Measurements from ENCODE around the gene SPOCK2.
"Not testable (repeated sequence)": the region's sequence is repeated elsewhere in the genome, so short reads cannot be mapped to it uniquely, and the experiment has no call there.

The SPOCK2 gene, protein sequence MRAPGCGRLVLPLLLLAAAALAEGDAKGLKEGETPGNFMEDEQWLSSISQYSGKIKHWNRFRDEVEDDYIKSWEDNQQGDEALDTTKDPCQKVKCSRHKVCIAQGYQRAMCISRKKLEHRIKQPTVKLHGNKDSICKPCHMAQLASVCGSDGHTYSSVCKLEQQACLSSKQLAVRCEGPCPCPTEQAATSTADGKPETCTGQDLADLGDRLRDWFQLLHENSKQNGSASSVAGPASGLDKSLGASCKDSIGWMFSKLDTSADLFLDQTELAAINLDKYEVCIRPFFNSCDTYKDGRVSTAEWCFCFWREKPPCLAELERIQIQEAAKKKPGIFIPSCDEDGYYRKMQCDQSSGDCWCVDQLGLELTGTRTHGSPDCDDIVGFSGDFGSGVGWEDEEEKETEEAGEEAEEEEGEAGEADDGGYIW

DNA sequence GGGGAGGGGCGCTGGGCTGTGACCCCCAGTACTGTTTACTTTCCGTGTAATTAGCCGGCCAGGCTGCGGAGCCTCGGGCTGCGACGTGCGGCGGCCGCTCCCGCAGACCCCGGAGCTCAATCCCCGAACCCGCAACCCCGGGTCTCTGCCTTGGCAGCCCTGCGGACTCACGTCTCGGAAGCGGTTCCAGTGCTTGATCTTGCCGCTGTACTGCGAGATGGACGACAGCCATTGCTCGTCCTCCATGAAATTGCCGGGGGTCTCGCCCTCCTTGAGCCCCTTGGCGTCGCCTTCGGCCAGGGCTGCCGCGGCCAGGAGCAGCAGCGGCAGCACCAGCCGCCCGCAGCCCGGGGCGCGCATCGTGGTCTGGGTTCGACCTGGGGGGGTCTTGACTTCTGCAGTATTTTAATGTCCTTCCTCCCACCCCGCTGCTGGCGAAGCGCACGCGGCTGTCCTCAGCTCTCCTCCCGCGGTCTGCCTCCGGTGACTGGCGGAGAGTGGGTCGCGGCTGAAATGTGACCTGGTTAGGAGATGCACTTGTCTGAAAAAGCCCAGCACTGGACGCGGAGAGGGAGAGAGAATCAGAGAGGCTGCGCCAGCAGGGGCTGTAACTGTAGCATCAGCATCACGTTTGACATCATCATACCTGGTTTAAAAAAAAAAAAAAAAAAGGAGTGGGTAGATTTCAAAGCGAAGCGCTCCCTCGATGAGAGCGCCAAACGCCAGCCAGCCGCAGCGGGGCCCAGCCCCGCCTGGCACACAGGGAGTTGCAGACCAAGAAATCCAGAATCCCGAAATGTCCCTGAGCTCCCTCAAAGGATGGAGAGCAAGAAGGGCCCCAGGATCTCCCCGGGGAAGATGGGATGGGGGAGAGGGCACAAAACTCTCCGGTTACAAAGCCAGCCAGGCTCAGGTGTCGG is at the start of gene SPOCK2:
SPOCK2 (minus strand) TSS at position 583 of the 920 bp plus-strand sequence; CDS start at position 360, 223 bp downstream.
- no peak within 1 kb of the TSS for H3K9ac ChIP-seq (ENCODE audit: insufficient read length)
- TF ChIP-seq POLR2AphosphoS5 (IDR thresholded peaks at IDR 0.05; ENCODE audit: borderline replicate concordance, low read depth, low read length), result no peak
- no peak for TF ChIP-seq EZH2 (IDR thresholded peaks at IDR 0.05)
- TF ChIP-seq FOXP2 (optimal IDR thresholded peaks at IDR 0.05; ENCODE audit: control extremely low read depth, extremely low read length, insufficient read depth), result no peak
- H3K27ac ChIP-seq, result no peak within 1 kb of the TSS
- no peaks in the 10 kb centered on the region for H3K36me3 ChIP-seq (ENCODE audit: insufficient read depth, low read length)
- no peak within 1 kb of the TSS for H3K4me3 ChIP-seq
- H3K9me3 ChIP-seq (ENCODE audit: low read depth, low read length), result no peaks in the 10 kb centered on the region
- no peak for DNase-seq (ENCODE audit: low read depth, low spot score)

DNA sequence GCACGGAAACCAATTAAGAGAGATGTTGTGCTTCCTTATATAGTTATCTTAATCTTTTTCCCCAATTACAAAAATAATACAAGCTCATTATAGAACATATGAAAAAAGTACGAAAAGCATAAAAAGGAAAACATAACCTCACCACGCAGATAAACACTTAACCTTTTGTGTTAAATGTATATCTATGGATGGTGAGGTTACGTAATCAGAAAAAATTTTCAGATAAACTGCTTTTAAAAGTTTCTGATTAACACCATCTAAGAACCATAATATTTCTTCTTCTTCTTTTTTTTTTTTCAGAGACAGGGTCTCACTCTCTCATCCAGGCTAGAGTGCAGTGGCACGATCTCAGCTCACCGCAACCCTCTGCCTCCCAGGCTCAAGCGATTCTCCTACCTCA is 49.2 kb upstream of the SPOCK2 start:
- H3K9me3 ChIP-seq (ENCODE audit: low read depth, low read length), result no peaks in the 10 kb centered on the region
- TF ChIP-seq POLR2AphosphoS5 (IDR thresholded peaks at IDR 0.05; ENCODE audit: borderline replicate concordance, low read depth, low read length) (no peak), EZH2 (IDR thresholded peaks at IDR 0.05) (no peak), FOXP2 (optimal IDR thresholded peaks at IDR 0.05; ENCODE audit: control extremely low read depth, extremely low read length, insufficient read depth) (no peak)
- no peak for DNase-seq (ENCODE audit: low read depth, low spot score)
- H3K36me3 ChIP-seq (ENCODE audit: insufficient read depth, low read length), result no peaks in the 10 kb centered on the region
- H3K9ac ChIP-seq (ENCODE audit: insufficient read length), result no peak overlapping the region
- no peak overlapping the region for H3K4me3 ChIP-seq
- H3K27ac ChIP-seq, result no peak overlapping the region

DNA sequence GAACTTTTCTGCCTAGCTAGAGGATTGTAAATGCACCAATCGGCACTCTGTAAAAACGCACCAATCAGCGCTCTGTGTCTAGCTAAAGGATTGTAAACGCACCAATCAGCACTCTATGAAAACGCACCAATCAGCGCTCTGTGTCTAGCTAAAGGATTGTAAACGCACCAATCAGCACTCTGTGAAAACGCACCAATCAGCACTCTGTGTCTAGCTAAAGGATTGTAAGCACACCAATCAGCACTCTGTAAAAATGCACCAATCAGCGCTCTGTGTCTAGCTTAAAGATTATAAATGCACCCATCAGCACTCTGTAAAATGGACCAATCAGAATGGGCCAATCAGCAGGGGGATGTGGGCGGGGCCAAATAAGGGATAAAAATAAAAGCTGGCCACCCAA is 47.9 kb upstream of the SPOCK2 start:
- H3K4me3 ChIP-seq; H3K27ac ChIP-seq; H3K36me3 ChIP-seq (ENCODE audit: insufficient read depth, low read length); DNase-seq (ENCODE audit: low read depth, low spot score); H3K9me3 ChIP-seq (ENCODE audit: low read depth, low read length); H3K9ac ChIP-seq (ENCODE audit: insufficient read length): not testable (repeated sequence)

DNA sequence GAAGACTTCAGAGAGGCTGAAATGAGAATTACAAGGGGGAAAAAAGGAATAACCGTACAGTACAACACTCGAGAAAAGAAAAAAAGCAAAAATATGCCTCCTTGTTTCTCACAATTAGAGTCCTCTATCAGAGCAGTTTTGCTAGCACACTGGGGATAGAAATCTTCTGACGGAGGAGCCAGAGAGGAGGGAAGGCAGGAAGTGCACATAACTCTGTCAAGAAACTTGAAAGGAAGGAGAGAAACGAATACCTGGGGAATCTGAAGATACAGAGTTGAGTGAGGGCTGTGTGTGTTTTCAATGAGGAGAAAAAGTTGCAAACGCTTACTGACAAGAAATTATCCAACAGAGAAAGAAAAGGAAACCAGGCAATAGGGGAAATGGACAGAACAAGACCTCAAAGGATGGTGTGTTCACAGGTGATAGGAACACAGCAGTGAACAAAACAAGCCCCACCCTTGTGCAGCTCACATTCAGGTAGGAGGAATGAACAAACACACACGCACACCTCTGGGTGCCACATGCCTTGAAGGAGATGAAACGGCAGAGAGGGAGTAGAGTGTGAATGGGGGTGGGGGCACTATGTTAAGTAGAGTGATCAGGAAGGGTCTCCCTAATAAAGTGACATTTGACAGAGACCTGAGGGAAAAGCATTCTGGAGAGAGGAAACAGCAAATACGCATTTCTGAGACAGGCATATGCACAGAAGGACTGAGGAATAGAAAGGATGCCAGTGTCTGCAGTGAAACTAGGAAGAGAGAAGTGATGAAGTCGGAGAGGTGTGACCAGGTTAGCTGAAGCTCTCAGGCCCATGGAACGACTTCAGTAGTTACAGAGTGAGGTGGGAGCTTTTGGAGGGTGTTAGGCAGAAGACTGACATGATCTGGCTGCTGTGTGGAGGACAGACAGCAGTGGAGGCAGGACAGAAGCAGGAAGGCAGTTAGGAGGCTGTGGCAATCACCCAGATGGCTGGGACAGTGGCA is 46.7 kb upstream of the SPOCK2 start:
- no peaks in the 10 kb centered on the region for H3K9me3 ChIP-seq (ENCODE audit: low read depth, low read length)
- no peak overlapping the region for H3K9ac ChIP-seq (ENCODE audit: insufficient read length)
- H3K4me3 ChIP-seq, result no peak overlapping the region
- TF ChIP-seq EZH2 (IDR thresholded peaks at IDR 0.05), result no peak
- no peak for TF ChIP-seq POLR2AphosphoS5 (IDR thresholded peaks at IDR 0.05; ENCODE audit: borderline replicate concordance, low read depth, low read length)
- TF ChIP-seq FOXP2 (optimal IDR thresholded peaks at IDR 0.05; ENCODE audit: control extremely low read depth, extremely low read length, insufficient read depth), result no peak
- DNase-seq (ENCODE audit: low read depth, low spot score), result no peak
- no peak overlapping the region for H3K27ac ChIP-seq
- no peaks in the 10 kb centered on the region for H3K36me3 ChIP-seq (ENCODE audit: insufficient read depth, low read length)

DNA sequence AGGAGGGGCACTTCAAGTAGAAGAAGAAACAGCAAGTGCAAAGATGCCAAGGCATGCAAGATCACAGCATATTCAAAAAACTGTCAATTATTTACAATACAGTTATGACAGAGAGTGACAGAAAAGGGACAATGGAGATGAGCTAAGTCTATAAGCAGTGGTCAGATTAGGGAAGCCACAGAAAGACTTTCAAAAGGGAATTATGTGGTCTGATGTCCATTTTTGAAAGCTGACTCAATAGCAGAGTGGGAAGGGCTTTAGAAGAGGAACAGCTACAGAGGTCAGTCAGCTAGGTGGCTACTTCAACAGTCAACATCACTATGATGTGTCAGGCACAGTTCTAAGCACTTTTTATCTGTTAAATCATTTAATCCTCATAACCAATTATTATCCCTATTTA is 45.2 kb upstream of the SPOCK2 start:
- no peak overlapping the region for H3K27ac ChIP-seq
- DNase-seq (ENCODE audit: low read depth, low spot score), result no peak
- no peak overlapping the region for H3K4me3 ChIP-seq
- no peak overlapping the region for H3K9ac ChIP-seq (ENCODE audit: insufficient read length)
- no peak for TF ChIP-seq FOXP2 (optimal IDR thresholded peaks at IDR 0.05; ENCODE audit: control extremely low read depth, extremely low read length, insufficient read depth)
- no peak for TF ChIP-seq EZH2 (IDR thresholded peaks at IDR 0.05)
- no peak for TF ChIP-seq POLR2AphosphoS5 (IDR thresholded peaks at IDR 0.05; ENCODE audit: borderline replicate concordance, low read depth, low read length)
- H3K36me3 ChIP-seq (ENCODE audit: insufficient read depth, low read length), result no peaks in the 10 kb centered on the region
- no peaks in the 10 kb centered on the region for H3K9me3 ChIP-seq (ENCODE audit: low read depth, low read length)

DNA sequence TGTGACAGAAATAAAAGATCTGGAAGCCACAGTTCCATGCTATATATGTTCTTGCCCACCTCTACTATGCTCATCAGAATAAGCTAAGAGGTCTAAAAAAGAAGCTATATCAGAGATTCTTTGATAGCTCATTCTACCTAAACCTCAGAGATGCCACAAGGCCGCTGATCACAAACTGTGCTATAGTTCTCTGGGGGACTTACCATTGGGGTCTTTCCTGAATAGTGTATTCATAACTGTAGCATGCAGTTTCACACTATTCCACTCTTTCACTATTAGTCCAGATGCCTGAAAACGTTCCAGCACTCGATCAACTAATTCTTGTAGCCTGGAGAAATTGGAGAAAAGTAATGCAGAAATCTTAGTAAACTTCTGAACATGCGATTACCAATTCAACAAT is 44.5 kb upstream of the SPOCK2 start:
- Histone ChIP-seq H3K4me3 (no peak overlapping the region), H3K9ac (ENCODE audit: insufficient read length) (no peak overlapping the region), H3K9me3 (ENCODE audit: low read depth, low read length) (no peaks in the 10 kb centered on the region), H3K27ac (no peak overlapping the region), H3K36me3 (ENCODE audit: insufficient read depth, low read length) (no peaks in the 10 kb centered on the region)
- no peak for TF ChIP-seq POLR2AphosphoS5 (IDR thresholded peaks at IDR 0.05; ENCODE audit: borderline replicate concordance, low read depth, low read length)
- no peak for DNase-seq (ENCODE audit: low read depth, low spot score)

DNA sequence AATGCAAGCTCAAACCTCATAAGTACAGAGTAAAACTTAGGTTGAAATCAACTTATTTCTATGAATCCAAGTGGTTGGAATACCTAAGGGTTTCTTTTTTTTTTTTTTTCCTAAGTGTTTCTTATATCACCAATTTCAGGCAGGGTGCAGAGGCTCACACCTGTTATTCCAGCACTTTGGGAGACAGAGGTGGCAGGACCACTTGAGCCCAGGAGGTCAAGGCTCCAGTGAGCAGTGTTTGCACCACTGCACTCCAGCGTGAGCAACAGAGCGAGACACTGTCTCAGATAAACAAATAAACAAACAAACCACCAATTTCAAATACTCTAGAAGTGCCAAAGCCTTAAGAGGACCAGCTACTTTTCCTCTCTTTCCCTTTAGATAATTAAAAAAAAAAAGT is 39.2 kb upstream of the SPOCK2 start:
- no peak for DNase-seq (ENCODE audit: low read depth, low spot score)
- Histone ChIP-seq H3K36me3 (ENCODE audit: insufficient read depth, low read length) (no peaks in the 10 kb centered on the region), H3K9ac (ENCODE audit: insufficient read length) (no peak overlapping the region), H3K27ac (no peak overlapping the region), H3K9me3 (ENCODE audit: low read depth, low read length) (no peaks in the 10 kb centered on the region), H3K4me3 (no peak overlapping the region)
- no peak for TF ChIP-seq FOXP2 (optimal IDR thresholded peaks at IDR 0.05; ENCODE audit: control extremely low read depth, extremely low read length, insufficient read depth)
- TF ChIP-seq EZH2 (IDR thresholded peaks at IDR 0.05), result no peak
- no peak for TF ChIP-seq POLR2AphosphoS5 (IDR thresholded peaks at IDR 0.05; ENCODE audit: borderline replicate concordance, low read depth, low read length)

DNA sequence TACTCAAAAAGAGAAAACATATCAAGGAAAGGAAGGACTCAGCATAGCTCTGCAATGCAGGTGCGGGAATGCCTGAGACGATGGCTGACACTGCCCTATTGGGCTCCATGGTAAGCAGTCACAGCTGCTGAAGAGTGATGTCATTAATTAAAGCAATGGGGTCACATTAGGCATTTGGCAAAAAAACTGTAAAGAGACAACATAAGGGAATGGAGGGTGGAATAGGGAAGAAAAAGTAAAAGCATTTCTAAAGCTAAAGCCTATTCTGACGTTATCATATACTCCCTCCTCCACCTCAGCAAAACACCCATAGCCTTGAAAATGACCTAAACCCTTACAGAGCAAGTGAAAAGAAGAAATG is 38.5 kb upstream of the SPOCK2 start:
- DNase-seq (ENCODE audit: low read depth, low spot score), result no peak
- Histone ChIP-seq H3K36me3 (ENCODE audit: insufficient read depth, low read length) (no peaks in the 10 kb centered on the region), H3K27ac (no peak overlapping the region), H3K4me3 (no peak overlapping the region), H3K9me3 (ENCODE audit: low read depth, low read length) (no peaks in the 10 kb centered on the region), H3K9ac (ENCODE audit: insufficient read length) (no peak overlapping the region)
- TF ChIP-seq EZH2 (IDR thresholded peaks at IDR 0.05), result no peak
- no peak for TF ChIP-seq FOXP2 (optimal IDR thresholded peaks at IDR 0.05; ENCODE audit: control extremely low read depth, extremely low read length, insufficient read depth)
- TF ChIP-seq POLR2AphosphoS5 (IDR thresholded peaks at IDR 0.05; ENCODE audit: borderline replicate concordance, low read depth, low read length), result no peak

Measured in SK-N-MC (cell line).